HG02763 (cell line): ENCODE data around the gene HDAC4.

Experiments
- ATAC-seq: cut with Tn5 transposase; IDR thresholded peaks from one replicate; pipeline ENCODE4 v1.9.1; 2021; ENCODE audit warnings: mild to moderate bottlenecking, moderate library complexity; ENCODE audit not compliant: unreplicated experiment

HDAC4 gene

DNA sequence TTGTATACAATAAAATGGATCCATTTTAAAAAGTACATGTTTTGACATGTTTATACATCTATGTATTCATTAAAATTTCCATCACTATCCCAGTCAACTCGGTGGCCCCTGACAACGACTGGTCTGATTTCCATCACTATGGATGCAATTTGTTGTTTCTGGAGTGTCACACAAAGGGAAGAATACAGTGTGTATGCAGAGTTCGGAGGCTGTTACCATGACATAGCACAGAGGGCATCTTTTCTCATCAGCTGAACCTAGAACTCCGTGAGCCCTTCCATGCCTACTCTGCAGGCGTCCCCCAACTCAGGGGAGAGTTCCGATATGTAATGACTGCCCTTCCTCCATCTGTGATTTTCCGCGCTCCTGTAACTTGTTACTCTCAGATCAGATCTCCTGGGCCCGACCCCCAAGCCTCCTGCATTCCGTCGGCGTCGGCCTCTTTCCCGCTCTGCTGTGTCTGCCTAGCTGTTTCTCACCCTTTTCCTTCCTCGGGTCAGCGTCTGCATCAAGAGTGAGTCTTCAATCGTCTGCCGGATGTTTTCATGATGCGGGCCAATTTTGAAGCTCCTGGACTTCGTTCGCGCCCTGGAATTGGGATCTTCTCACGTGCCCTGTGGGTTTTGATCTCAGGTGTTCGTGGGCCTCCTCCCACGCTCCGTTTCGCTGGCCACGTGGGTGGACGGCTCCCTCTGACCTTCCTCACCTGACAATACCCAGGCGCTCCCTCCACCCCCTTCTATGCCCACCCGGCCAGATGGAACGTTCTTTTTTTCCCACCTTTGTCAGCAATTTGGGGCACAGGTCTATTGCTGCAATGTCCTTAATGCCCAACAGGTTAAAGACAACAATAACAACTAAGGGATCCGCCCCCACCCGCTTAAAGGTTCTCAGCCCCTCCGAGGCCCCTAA, 391.9 kb downstream of the HDAC4 start:
- ATAC-seq, result no peak

- no peak for ATAC-seq
Observed at GRCh38 chr2:239008004-239008403, 392.8 kb downstream of the HDAC4 start.

GRCh38 chr2:239006622-239007285, 394.1 kb downstream of the HDAC4 start:
- no peak for ATAC-seq

- ATAC-seq, result no peak
Observed at GRCh38 chr2:239005586-239005985, 395.2 kb downstream of the HDAC4 start.

DNA sequence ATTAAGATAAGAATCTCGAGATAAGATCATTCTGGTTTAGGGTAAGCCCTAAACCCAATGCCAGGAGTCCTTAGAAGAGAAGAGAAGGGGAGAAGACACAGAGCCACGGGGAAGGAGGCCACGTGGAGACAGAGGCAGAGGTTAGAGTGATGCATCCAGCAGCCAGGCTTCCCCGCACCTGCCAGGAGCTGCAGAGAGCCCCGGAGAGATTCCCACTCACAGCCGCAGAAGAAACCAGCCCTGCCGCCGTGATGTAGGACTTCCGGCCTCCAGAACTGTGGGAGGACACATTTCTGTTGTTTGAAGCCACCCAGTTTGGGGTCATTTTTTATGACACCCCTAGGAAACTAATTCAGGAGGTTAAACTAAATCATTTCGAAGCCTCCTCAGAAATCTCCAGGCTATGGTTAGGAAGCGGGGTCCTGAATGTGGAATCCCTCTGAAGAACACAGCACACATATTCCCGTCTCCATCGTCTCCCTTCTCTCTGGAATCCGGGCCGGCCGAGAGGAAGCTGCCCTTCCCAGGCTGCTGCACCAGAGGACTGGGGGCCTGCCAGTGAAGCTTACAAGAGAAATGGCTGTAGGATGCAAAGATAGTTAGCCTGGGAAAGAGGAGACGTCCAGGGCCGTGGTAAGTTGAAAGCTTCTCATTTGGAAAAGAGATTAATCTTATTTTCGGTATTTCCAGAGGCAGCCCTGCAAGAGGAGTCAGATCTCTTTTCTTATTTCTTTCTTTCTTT, 396.4 kb downstream of the HDAC4 start:
- ATAC-seq, result no peak

GRCh38 chr2:239003624-239004273, 397.1 kb downstream of the HDAC4 start:
- no peak for ATAC-seq

- no peak for ATAC-seq
Observed at GRCh38 chr2:239002954-239003623, 397.7 kb downstream of the HDAC4 start.

- ATAC-seq, result no peak
Observed at GRCh38 chr2:239002591-239002953, 398.2 kb downstream of the HDAC4 start.

GRCh38 chr2:239001794-239002193, 399.0 kb downstream of the HDAC4 start:
- no peak for ATAC-seq

DNA sequence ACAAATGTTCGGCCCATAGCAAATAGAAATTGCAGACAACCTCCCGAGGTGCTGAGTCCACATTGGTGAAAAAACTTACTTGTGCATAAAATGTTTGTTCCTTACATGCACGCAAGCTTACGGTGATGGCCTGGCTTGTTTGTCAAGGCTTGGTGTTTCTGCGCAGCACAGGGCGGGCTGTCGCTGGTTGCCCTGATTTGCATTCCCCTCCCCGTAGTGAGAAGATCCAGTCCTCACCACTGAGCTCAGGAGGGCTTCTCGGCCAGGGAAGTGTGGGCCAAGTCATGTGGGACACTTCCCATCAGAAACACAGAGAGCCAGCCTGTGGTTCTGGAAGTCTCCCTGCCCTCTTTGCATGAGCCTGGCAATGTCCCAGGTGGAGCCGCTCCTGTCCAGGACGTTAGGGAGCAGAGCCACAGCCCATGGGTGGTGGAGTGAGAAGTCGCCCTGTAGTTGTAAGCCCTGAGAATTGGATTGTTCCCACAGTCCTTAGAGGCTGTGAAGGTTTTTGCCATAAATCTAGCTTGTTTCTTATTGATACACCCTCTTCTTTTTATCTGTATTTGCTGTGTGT, 400.2 kb downstream of the HDAC4 start:
- ATAC-seq, result no peak

DNA sequence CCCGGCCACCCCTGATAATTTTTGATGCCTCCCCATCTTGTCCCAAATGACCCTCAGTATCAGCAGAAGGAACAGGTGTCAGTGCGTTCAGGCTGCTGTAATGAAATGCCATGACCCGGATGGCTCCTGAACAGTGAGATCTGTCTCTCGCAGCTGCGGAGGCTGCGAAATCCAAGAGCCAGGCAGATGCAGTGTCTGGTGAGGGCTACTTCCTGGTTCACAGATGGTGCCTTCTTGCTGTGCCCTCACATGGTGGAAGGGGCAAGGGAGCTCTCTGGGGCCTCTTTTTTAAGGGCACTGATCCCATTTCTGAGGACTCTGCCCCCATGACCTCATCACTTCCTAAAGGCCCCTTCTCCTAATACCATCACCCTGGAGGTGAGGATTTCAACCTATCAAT, 400.7 kb downstream of the HDAC4 start:
- ATAC-seq, result no peak

GRCh38 chr2:238999291-238999741, 401.5 kb downstream of the HDAC4 start:
- ATAC-seq, result no peak

GRCh38 chr2:238998801-238999200, 402.0 kb downstream of the HDAC4 start:
- ATAC-seq, result no peak
